ENCODE results near the gene LHX5.

The LHX5 gene

DNA sequence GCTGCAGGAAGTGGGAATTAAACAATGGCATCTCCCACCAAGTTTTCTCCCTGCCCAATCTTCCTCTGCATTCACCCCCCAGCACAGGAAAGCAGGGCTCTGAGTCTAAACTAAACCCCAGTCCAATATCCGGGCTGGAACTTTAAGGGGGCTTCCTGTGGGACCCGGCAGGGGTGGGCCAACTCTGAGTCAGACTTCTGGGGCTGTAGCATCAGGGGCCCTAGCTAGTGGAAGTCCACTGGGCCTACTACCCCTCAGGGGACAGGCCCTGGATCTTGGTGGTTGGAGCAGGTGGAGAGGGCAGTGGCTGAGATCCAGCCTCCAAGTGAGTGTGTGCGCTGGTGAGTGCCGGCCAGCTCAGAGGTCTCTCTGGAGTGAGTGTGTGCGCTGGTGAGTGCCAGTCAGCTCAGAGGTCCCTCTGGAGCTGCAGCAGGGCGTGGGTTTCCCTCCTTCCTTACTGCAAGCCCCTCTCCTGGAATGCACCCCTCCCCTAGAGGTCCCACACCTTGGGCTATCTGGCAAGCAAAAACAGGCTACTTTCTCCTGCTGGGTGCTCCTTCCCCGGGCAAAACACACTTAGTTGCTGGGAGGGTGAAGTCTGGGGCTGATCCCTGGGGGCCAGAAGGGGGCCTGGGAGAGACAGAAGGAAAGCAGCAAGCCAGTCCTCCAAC is 5.6 kb upstream of the LHX5 start:
- DNase-seq: no peak

GRCh38 chr12:113476176-113476986 is 4.7 kb upstream of the LHX5 start:
- no peak for DNase-seq

DNA sequence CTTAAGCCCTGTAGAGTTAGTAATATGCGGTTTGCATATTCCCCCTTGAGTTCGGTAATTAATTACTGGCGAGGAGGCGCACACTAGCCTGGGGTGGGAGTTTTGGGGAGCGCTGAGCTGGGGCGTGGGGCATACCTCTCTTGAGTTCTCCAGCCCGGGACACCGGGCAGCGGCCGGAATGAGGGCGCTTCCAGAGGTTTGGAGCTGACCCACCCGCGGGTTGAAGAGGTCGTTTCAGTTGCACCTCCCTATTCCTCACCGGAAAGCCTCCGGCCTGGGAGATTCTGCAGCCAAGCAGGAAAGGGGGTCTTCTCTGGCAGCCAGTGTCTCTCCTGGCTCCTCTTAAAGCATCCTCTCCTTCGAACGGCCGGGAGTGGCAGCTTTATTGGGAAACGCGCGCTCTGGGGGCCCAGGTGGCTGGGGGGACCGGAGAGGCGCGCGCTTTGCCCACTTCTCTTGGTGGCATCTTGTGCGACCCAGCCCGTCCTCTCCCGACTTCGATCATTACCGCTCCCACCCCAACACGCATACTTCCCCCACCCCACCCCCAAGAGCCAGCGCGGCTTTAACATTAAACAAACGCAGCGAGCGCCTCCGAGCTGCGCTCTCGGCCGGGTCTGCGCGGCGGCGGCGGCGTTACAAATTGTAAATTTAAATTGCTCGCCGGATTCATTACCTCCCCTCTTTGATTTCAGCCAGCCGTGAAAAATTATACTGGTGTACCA is 3.9 kb upstream of the LHX5 start:
- DNase-seq: no peak

GRCh38 chr12:113474635-113475436 is 3.2 kb upstream of the LHX5 start:
- no peak for DNase-seq

GRCh38 chr12:113473942-113474341 is 2.3 kb upstream of the LHX5 start:
- no peak for DNase-seq

- no peak for DNase-seq
Measured at GRCh38 chr12:113473400-113473799, 1.7 kb upstream of the LHX5 start.

DNA sequence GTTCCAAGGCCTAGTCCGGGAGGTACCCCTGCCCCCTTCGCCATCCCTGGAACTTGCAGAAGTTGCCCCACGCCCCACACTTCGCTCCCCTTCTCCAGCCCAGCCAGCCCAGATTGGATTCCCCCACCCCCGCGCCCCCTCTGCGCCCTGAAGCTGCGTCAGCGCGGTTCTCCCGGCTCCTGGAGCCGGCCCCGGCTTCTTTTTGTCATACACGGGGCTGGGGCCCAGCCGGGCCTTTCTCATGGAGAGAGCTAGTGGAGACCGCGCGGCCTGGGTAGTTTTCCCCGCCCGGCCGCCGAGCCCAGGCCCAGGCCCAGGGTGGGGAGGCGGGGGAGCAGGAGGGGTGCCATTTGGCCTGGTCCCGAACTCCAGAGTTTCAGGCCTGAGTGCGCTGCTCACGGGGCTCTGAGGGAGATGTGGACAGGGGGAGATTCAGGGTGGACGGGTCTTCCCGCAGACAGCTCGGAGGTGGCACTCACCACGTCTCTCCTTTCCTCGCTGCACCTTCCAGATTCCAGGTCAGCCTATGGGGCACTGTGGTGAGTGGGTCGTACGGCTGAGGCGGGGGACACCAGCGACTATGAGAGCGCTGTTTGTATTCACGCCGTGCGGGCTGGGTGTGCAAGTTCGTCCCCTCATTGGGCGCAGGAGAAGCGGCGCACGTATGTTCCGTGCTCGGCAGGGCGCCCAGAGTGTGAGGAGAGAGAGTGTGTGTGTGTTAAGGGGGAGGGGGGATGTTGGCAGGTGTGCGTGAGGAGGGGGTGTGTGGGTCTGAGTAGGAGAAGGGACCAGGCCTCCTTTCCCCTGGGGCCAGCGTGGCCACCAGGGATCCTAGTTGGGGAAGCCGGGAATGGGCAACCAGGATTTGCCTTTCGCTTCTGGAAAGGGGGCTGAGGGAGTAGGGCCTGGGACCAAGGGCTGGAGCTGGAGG is 785 bp upstream of the LHX5 start:
- DNase-seq: no peak

- DNase-seq: no peak
Measured at GRCh38 chr12:113470871-113471618, 626 bp downstream of the LHX5 start.

GRCh38 chr12:113469949-113470743 is 1.5 kb downstream of the LHX5 start:
- DNase-seq: no peak

GRCh38 chr12:113469224-113469948 is 2.3 kb downstream of the LHX5 start:
- DNase-seq: no peak

- DNase-seq: no peak
Measured at GRCh38 chr12:113468365-113469223, 3.1 kb downstream of the LHX5 start.

- DNase-seq: no peak
Measured at GRCh38 chr12:113467502-113468364, 3.9 kb downstream of the LHX5 start.

DNA sequence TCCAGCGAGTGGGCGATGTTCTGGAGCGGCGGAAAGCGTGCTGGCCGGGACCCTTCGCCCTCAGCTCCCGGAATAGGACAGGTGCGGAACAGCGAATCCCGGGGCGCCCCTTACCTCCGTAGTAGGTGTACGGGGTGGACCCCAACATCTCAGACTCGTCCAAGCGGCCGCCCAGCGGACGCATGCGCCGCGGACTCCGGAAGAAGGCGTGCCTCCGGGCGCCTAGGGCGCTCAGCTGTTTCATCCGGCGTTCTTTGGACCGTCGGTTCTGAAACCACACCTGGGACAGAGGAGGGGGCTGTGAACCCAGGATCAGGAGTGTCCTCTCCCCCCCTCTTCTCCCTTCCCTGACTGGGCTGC is 4.5 kb downstream of the LHX5 start:
- DNase-seq: no peak

DNA sequence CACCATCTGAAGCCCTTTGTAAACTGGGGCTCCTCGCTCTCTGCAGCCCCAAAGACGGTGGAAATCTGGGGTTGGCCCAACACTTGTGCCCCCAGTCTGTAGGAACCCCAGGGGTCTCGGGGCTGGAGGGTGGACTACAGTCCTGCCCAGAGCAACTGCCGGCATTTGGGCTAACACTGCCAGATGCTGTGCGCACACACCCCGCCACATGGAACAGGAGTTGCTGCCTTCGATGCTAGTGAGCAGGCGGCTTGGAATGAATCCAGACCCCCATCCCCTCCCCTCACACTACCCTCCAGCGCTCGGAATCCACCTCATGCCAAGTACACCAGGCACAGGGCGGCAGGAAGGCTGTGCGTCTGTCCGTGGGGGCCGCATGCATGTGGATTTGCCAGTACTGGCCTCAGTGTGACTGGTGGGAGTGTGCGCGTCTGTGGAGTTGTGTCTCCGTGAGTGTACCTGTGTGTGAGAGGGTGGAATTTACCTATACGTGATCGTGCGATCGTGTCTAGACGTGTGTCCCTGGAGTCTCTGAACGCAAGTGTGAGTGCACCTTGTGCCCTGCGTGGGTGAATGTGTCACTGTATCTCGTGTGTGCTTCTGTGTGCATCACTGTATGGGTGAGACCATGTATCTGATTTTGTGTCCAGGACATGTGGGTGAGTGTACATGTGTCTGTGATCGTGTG is 5.1 kb downstream of the LHX5 start:
- DNase-seq: no peak

- DNase-seq: no peak
Measured at GRCh38 chr12:113465808-113466453, 5.7 kb downstream of the LHX5 start.

Measured in central memory CD4-positive, alpha-beta T cell (primary cell).